ENCODE measurements around the gene ERICH4. TPM values are rescaled to one million over a fixed set of nuclear protein-coding genes. Genes with fewer than 3 reads are reported as not detected.

The ERICH4 gene
- total and polyA plus RNA-seq, 8 donors = not detected

DNA sequence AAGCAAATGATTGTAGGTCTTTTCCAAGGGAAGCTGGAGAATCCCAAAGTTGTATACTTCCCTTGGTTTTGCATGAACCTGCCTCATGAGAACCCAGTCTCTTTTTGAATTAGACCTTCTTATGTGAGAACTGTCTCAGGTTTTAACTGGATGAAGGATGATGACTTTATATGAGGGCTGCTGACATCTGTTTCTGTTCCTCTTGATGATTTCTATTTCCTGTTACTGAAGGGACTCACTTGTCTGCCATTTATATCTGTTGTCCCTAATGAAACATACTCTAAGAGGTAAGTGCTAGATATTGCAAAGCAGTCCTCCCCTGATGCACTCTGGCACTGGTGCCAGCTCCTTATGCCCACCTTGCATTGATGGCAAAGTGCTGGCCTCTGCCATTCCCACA lies 33.6 kb downstream of the ERICH4 start:
- Histone ChIP-seq H3K4me1 (no peaks in the 10 kb centered on the region), H3K36me3 (no peaks in the 10 kb centered on the region), H3K4me3 (no peak overlapping the region), H3K27me3 (peaks cover 0 to 74% (median 9%) of the 10 kb centered on the region in 3 donors), H3K27ac (no peak overlapping the region), H3K9me3 (peaks cover 0 to 4% (median 0%) of the 10 kb centered on the region in 4 donors)
- intact Hi-C loops (cut with DNase I; ENCODE audit: low total_unique reads) = no loop called here
- no peak for TF ChIP-seq EP300 (IDR thresholded peaks at IDR 0.05)
- TF ChIP-seq, protein P1, sequence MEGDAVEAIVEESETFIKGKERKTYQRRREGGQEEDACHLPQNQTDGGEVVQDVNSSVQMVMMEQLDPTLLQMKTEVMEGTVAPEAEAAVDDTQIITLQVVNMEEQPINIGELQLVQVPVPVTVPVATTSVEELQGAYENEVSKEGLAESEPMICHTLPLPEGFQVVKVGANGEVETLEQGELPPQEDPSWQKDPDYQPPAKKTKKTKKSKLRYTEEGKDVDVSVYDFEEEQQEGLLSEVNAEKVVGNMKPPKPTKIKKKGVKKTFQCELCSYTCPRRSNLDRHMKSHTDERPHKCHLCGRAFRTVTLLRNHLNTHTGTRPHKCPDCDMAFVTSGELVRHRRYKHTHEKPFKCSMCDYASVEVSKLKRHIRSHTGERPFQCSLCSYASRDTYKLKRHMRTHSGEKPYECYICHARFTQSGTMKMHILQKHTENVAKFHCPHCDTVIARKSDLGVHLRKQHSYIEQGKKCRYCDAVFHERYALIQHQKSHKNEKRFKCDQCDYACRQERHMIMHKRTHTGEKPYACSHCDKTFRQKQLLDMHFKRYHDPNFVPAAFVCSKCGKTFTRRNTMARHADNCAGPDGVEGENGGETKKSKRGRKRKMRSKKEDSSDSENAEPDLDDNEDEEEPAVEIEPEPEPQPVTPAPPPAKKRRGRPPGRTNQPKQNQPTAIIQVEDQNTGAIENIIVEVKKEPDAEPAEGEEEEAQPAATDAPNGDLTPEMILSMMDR (IDR thresholded peaks at IDR 0.05) = no peak
- no peak for TF ChIP-seq POLR2A (IDR thresholded peaks at IDR 0.05)
- no peak for TF ChIP-seq POLR2AphosphoS5 (IDR thresholded peaks at IDR 0.05)
- no peak for DNase-seq

- 58 to 76% (median 63%) methylated on average over 8 of the region's 8 CpGs for WGBS, 5 donors
- H3K27ac ChIP-seq = peak overlapping the region in 1 of 5 donors; percentile 29
- intact Hi-C loops (cut with DNase I; ENCODE audit: low total_unique reads) = no loop called here
Measured at GRCh38 chr19:41478171-41478570, 35.2 kb downstream of the ERICH4 start.

DNA sequence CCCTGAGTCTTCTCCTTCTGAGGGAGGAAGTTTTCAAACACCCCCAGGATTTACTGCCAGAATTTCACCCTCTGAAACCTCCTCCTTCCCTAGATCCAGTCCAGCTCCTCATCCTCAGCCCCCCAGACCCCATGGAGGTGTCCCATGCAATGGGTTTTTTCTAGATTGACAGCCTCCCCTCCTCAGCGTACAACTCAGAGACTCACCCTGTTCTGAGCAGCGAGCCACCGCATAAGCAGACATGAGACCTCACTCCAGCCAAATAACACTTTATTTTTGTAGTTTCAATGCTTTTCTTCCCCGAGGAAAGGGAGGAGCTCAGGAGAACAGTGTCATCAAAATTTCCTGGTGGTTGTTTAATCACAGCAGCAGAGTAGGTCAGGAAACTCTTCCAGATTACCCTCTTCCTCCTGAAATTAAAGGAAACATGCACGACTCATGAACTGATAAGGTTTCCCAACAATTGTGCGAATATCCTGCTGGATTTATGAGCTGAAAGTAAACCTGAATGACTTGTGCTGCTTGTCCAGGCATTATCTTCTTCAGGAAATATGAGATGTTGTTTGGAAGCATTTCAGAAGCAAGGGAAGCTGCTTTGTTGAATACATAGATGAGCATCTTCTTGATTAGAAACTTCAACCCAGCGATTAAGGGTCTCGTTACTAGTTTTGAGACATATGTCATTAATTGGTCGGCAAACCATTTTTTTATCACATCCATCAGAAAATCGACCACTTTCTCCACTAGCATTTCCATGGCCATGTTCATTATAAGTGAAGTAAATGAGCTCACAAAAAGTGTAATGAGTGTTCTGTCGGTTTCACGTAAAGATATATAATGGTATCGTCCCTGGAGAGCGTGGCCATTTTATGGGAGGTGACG lies 36.2 kb downstream of the ERICH4 start:
- WGBS, 5 donors = 71 to 73% (median 71%) methylated on average over 15 of the region's 15 CpGs
- Histone ChIP-seq H3K27ac (peak overlapping the region; percentile 26 to 57 (median 46)), H3K9me3 (no peaks in the 10 kb centered on the region), H3K36me3 (no peaks in the 10 kb centered on the region), H3K4me1 (no peaks in the 10 kb centered on the region), H3K4me3 (no peak overlapping the region), H3K27me3 (peaks cover 0 to 66% (median 5%) of the 10 kb centered on the region in 3 donors)
- peak in 1 of 2 donors; percentile 25 for DNase-seq
- intact Hi-C loops (cut with DNase I; ENCODE audit: low total_unique reads) = no loop called here
- TF ChIP-seq POLR2A (IDR thresholded peaks at IDR 0.05) = no peak
- TF ChIP-seq, protein P1 (IDR thresholded peaks at IDR 0.05) = no peak
- no peak for TF ChIP-seq EP300 (IDR thresholded peaks at IDR 0.05)
- no peak for TF ChIP-seq POLR2AphosphoS5 (IDR thresholded peaks at IDR 0.05)

More at GRCh38 chr19:41478171-41478570, 35.2 kb downstream of the ERICH4 start:
- no peaks in the 10 kb centered on the region for H3K4me1 ChIP-seq
- no peak for DNase-seq
- TF ChIP-seq POLR2AphosphoS5 (IDR thresholded peaks at IDR 0.05) (no peak), POLR2A (IDR thresholded peaks at IDR 0.05) (no peak), EP300 (IDR thresholded peaks at IDR 0.05) (no peak)
- TF ChIP-seq, protein P1 (IDR thresholded peaks at IDR 0.05) = no peak
- H3K4me3 ChIP-seq = no peak overlapping the region
- peaks cover 0 to 68% (median 9%) of the 10 kb centered on the region in 3 donors for H3K27me3 ChIP-seq
- no peaks in the 10 kb centered on the region for H3K36me3 ChIP-seq
- peaks cover 0 to under 1% (median 0%) of the 10 kb centered on the region in 4 donors for H3K9me3 ChIP-seq

GRCh38 chr19:41479757-41480191 lies 36.8 kb downstream of the ERICH4 start:
- H3K36me3 ChIP-seq = no peaks in the 10 kb centered on the region
- intact Hi-C loops (cut with DNase I; ENCODE audit: low total_unique reads) = no loop called here
- TF ChIP-seq, protein P1 (IDR thresholded peaks at IDR 0.05) = no peak
- TF ChIP-seq EP300 (IDR thresholded peaks at IDR 0.05) = no peak
- TF ChIP-seq POLR2AphosphoS5 (IDR thresholded peaks at IDR 0.05) = no peak
- no peak for TF ChIP-seq POLR2A (IDR thresholded peaks at IDR 0.05)
- no peak overlapping the region for H3K4me3 ChIP-seq
- WGBS, 5 donors = 56 to 64% (median 58%) methylated on average over 8 of the region's 8 CpGs
- peak overlapping the region in 4 of 5 donors; percentile 26 to 57 (median 47) for H3K27ac ChIP-seq
- no peaks in the 10 kb centered on the region for H3K9me3 ChIP-seq
- DNase-seq = peak in 1 of 2 donors; percentile 52
- no peaks in the 10 kb centered on the region for H3K4me1 ChIP-seq
- peaks cover 0 to 61% (median 5%) of the 10 kb centered on the region in 3 donors for H3K27me3 ChIP-seq
